Endothelial cell of umbilical vein (primary cell): ENCODE data around the gene COASY. TPM values are rescaled to one million over a fixed set of nuclear protein-coding genes. Genes with fewer than 3 reads are reported as not detected.

Experiments used
- BruUV-seq: library from RNA; stranded (reverse); fragments of 400-500 nt; replicated peaks from 2 replicates; lab custom pipeline; 2021; lab: Mats Ljungman, UMichigan
- CTCF ChIA-PET: fragments of 300-600, 350-600 bp; sonication (Branson Sonifier 250); formaldehyde crosslinking; loops from one replicate; lab custom pipeline; 2021; ENCODE audit warnings: antibody characterized with exemption, inconsistent platforms; lab: Charles Lee
- POLR2A ChIA-PET: fragments of 300-600, 350-600 bp; sonication (Branson Sonifier 250); formaldehyde crosslinking; loops from one replicate; lab custom pipeline; 2021; ENCODE audit warnings: antibody characterized with exemption, inconsistent platforms; lab: Charles Lee
- DNase-seq: peaks from one replicate; pipeline ENCODE4 v3.0.0-alpha.2; 2011; ENCODE audit warnings: low read depth, low spot score
- FAIRE-seq: peaks from 2 replicates; lab custom pipeline; 2011; peaks lifted over from hg19 to GRCh38; lab: Jason Lieb, UNC
- H2AFZ ChIP-seq: 2 replicates; pipeline ENCODE4 v1.6.0; 2012; ENCODE audit warnings: low read depth, low read length, control low read depth, inconsistent platforms
- H3K27ac ChIP-seq: 2 replicates; pipeline ENCODE4 v1.5.1; 2011; ENCODE audit warnings: low read depth, mild to moderate bottlenecking, control low read depth, low read length, moderate library complexity; ENCODE audit not compliant: insufficient read depth
- H3K27me3 ChIP-seq, 2 experiments: 2 replicates each; pipeline versions ENCODE4 v1.6.0 to v1.6.1; 2011; ENCODE audit warnings: low read length in 2 of 2, mixed read lengths in 1 of 2; ENCODE audit not compliant: control insufficient read depth in 2 of 2, insufficient read depth in 2 of 2
- H3K36me3 ChIP-seq, 2 experiments: 2 replicates in 1 of 2; 3 replicates in 1 of 2; pipeline ENCODE4 v1.5.1; 2011; ENCODE audit warnings: low read length in 2 of 2, mild to moderate bottlenecking in 1 of 2, moderate library complexity in 1 of 2; ENCODE audit not compliant: control insufficient read depth in 2 of 2, insufficient read depth in 2 of 2; ENCODE audit errors: extremely low read depth in 1 of 2
- H3K4me1 ChIP-seq: 3 replicates; pipeline ENCODE4 v1.5.1; 2011; ENCODE audit warnings: mild to moderate bottlenecking, low read length; ENCODE audit not compliant: control insufficient read depth, insufficient read depth; ENCODE audit errors: extremely low read depth
- H3K4me2 ChIP-seq: 2 replicates; pipeline ENCODE4 v1.6.1; 2011; ENCODE audit warnings: low read length, control low read depth, mixed read lengths; ENCODE audit not compliant: insufficient read depth
- H3K4me3 ChIP-seq, 3 experiments: fragments of 200-600 bp in 1 of 3; sonication (generic), shearing (Covaris generic) in 1 of 3; replicated peaks in 1 of 3; 2 replicates each; pipeline ENCODE4 v1.5.1; 2011 to 2016; ENCODE audit warnings: control low read depth in 3 of 3, low read length in 3 of 3, mild to moderate bottlenecking in 2 of 3, inconsistent platforms in 1 of 3, low read depth in 1 of 3, moderate library complexity in 1 of 3; ENCODE audit not compliant: insufficient read depth in 1 of 3
- H3K79me2 ChIP-seq: 2 replicates; pipeline ENCODE4 v1.6.0; 2012; ENCODE audit warnings: low read length, inconsistent platforms; ENCODE audit not compliant: control insufficient read depth, insufficient read depth
- H3K9ac ChIP-seq: replicated peaks from 2 replicates; pipeline ENCODE3; 2011; ENCODE audit warnings: low read length, control low read depth; ENCODE audit not compliant: insufficient read depth; ENCODE audit errors: extremely low read depth
- H3K9me1 ChIP-seq: replicated peaks from 3 replicates; pipeline ENCODE4 v1.6.0; 2011; ENCODE audit warnings: mild to moderate bottlenecking, low read length; ENCODE audit not compliant: control insufficient read depth, insufficient read depth; ENCODE audit errors: extremely low read depth
- H3K9me3 ChIP-seq: replicated peaks from 2 replicates; pipeline ENCODE4 v1.5.1; 2012; ENCODE audit warnings: low read length, inconsistent platforms; ENCODE audit not compliant: control insufficient read depth, insufficient read depth
- H4K20me1 ChIP-seq: replicated peaks from 2 replicates; pipeline ENCODE3; 2011; ENCODE audit warnings: mild to moderate bottlenecking, low read length; ENCODE audit not compliant: control insufficient read depth, insufficient read depth; ENCODE audit errors: extremely low read depth
- CTCF ChIP-seq, 2 donors: IDR thresholded peaks; 1 replicate in 1 of 2; 2 replicates in 1 of 2; pipeline ENCODE4 v1.5.1; 2011; ENCODE audit warnings: low read length in 2 of 2, mild to moderate bottlenecking in 2 of 2, moderate library complexity in 2 of 2, control low read depth in 1 of 2, inconsistent platforms in 1 of 2, low read depth in 1 of 2; ENCODE audit not compliant: insufficient read depth in 1 of 2; ENCODE audit errors: extremely low read depth in 1 of 2
- EZH2 ChIP-seq: IDR thresholded peaks from 2 replicates; pipeline ENCODE4 v1.6.1; 2012; ENCODE audit warnings: borderline replicate concordance, low read depth, mild to moderate bottlenecking, moderate library complexity, low read length, inconsistent platforms; ENCODE audit not compliant: severe bottlenecking
- FOS ChIP-seq: IDR thresholded peaks from 2 replicates; pipeline ENCODE4 v1.6.1; 2011; ENCODE audit warnings: mild to moderate bottlenecking, low read length, moderate library complexity, borderline replicate concordance; ENCODE audit not compliant: insufficient read depth
- JUN ChIP-seq: IDR thresholded peaks from 2 replicates; pipeline ENCODE4 v1.6.1; 2011; ENCODE audit warnings: borderline replicate concordance, low read depth; ENCODE audit not compliant: insufficient read length, insufficient read depth
- POLR2A ChIP-seq: IDR thresholded peaks from 2 replicates; pipeline ENCODE4 v1.6.1; 2012; ENCODE audit warnings: low read depth, mild to moderate bottlenecking, control low read depth, low read length
- POLR2AphosphoS5 ChIP-seq: IDR thresholded peaks from 2 replicates; pipeline ENCODE4 v1.6.1; 2012; ENCODE audit warnings: low read depth, mild to moderate bottlenecking, control low read depth, low read length, moderate library complexity; ENCODE audit not compliant: insufficient read depth
- dilution Hi-C: fragments of 300-500 bp; cut with MboI; formaldehyde crosslinking; loops from one replicate; pipeline ENCODE4 v1.15.0; 2019; ENCODE audit warnings: low sequenced_read_pairs; ENCODE audit not compliant: extremely low pct_ligation_motif_present
- intact Hi-C: fragments of 100-400 bp; cut with micrococcal nuclease; formaldehyde crosslinking; loops from one replicate; pipeline ENCODE4 v1.10.0; 2022
- polyA plus RNA-seq, 4 experiments: library from polyadenylated mRNA; depleted of rRNA in 3 of 4; stranded (reverse) in 3 of 4; unstranded in 1 of 4; fragments of >200 nt; gene quantifications; 2 replicates each; pipeline versions ENCODE4 v1.2.1 to v1.2.3, GENCODE V29; 2011 to 2012; ENCODE audit warnings: missing spikeins in 1 of 4
- total RNA-seq: library from RNA; stranded (reverse); gene quantifications from 2 replicates; pipeline ENCODE4 v1.2.3, GENCODE V29; 2021
- TF ChIP-seq, protein P1 (sequence below): IDR thresholded peaks from 2 replicates; pipeline ENCODE4 v1.6.1; 2011; ENCODE audit not compliant: insufficient read depth, insufficient read length

COASY gene
- total and polyA plus RNA-seq, 2 donors (not counting 3 experiments of a cell fraction or from before 2014, with no cell fraction given), result 39.6 to 69.2 TPM

- peaks cover 24% of the 10 kb centered on the region for H3K4me1 ChIP-seq
- intact Hi-C loops, result loop anchor here (1.0 to 2.0 kb wide), 2 partner anchors 18 kb away; no protein-coding TSS in a partner anchor
- peaks cover 4% of the 10 kb centered on the region for H3K79me2 ChIP-seq
- H3K9ac ChIP-seq, result peak overlapping the region; percentile 80
- no peaks in the 10 kb centered on the region for H3K9me1 ChIP-seq
- H3K9me3 ChIP-seq, result no peaks in the 10 kb centered on the region
- no peaks in the 10 kb centered on the region for H4K20me1 ChIP-seq
- dilution Hi-C loops, result no loop called here
- H3K27ac ChIP-seq, result peak overlapping the region; percentile 79
- BruUV-seq, result TSS peak; percentile 29
- peak overlapping the region; percentile 29 to 80 (median 49) for H3K4me3 ChIP-seq
- H3K27me3 ChIP-seq, result no peaks in the 10 kb centered on the region
- POLR2A ChIA-PET, result interaction anchor here (1.0 to 1.6 kb wide), 3 partner anchors 16 to 114 kb away, joined by 4 to 5 read pairs (median 4); partner anchors contain the start of gene CAVIN1
- peak overlapping the region; percentile 79 for H3K4me2 ChIP-seq
- TF ChIP-seq POLR2A (no peak), POLR2AphosphoS5 (no peak), FOS (no peak), EZH2 (no peak), JUN (no peak), CTCF (IDR thresholded peaks at IDR 0.05; ENCODE audit: extremely low read depth in 1 of 2, insufficient read depth in 1 of 2, low read depth in 1 of 2, low read length in 2 of 2) (no peak)
- TF ChIP-seq, protein P1, sequence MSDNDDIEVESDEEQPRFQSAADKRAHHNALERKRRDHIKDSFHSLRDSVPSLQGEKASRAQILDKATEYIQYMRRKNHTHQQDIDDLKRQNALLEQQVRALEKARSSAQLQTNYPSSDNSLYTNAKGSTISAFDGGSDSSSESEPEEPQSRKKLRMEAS, result peak; percentile 49
- DNase-seq, result peak; percentile 49
- H2AFZ ChIP-seq, result peak overlapping the region; percentile 20
- peaks cover 0 to 5% of the 10 kb centered on the region in 2 experiments for H3K36me3 ChIP-seq
- CTCF ChIA-PET, result interaction anchor here (0.7 to 3.1 kb wide), 7 partner anchors 9 to 140 kb away, joined by 3 to 14 read pairs (median 4); partner anchors contain the start of genes PLEKHH3 and PSMC3IP
- FAIRE-seq, result peak; percentile 77
Measured at GRCh38 chr17:42536372-42537155, 25.4 kb upstream of the COASY start.
